GM11168 (cell line): ENCODE results near the gene FAM83E.
"Not testable (repeated sequence)": the region's sequence is repeated elsewhere in the genome, so short reads cannot be mapped to it uniquely, and the experiment has no call there.

ENCODE experiments used
- in situ Hi-C: fragments of 300-500 bp; cut with MboI; formaldehyde crosslinking; loops from one replicate; pipeline ENCODE4 v1.12.0; 2022; ENCODE audit warnings: low sequenced_read_pairs; ENCODE audit not compliant: unreplicated experiment

Gene FAM83E

GRCh38 chr19:48614436-48615230, at the start of gene FAM83E:
Gene FAM83E (minus strand): TSS chr19:48615076. CDS start chr19:48613372, 1,704 bp downstream.
- in situ Hi-C loops, result no loop called here

- in situ Hi-C loops, result no loop called here
Observed at GRCh38 chr19:48664476-48664875, 49.6 kb upstream of the FAM83E start.

GRCh38 chr19:48663667-48664066, 48.8 kb upstream of the FAM83E start:
- in situ Hi-C loops, result no loop called here

GRCh38 chr19:48661711-48662090, 46.8 kb upstream of the FAM83E start:
- in situ Hi-C loops, result no loop called here

GRCh38 chr19:48660852-48661710, 46.2 kb upstream of the FAM83E start:
- in situ Hi-C loops, result no loop called here

- in situ Hi-C loops, result no loop called here
Observed at GRCh38 chr19:48659768-48660167, 44.9 kb upstream of the FAM83E start.

- in situ Hi-C loops, result no loop called here
Observed at GRCh38 chr19:48658483-48658882, 43.6 kb upstream of the FAM83E start.

GRCh38 chr19:48657828-48658227, 43.0 kb upstream of the FAM83E start:
- in situ Hi-C loops, result not testable (repeated sequence)

GRCh38 chr19:48656840-48657474, 42.1 kb upstream of the FAM83E start:
- in situ Hi-C loops, result no loop called here

- in situ Hi-C loops, result no loop called here
Observed at GRCh38 chr19:48654299-48655059, 39.6 kb upstream of the FAM83E start.

GRCh38 chr19:48651683-48652048, 36.8 kb upstream of the FAM83E start:
- in situ Hi-C loops, result no loop called here

GRCh38 chr19:48650974-48651682, 36.3 kb upstream of the FAM83E start:
- in situ Hi-C loops, result no loop called here

GRCh38 chr19:48648134-48648533, 33.3 kb upstream of the FAM83E start:
- in situ Hi-C loops, result no loop called here

GRCh38 chr19:48646722-48647216, 31.9 kb upstream of the FAM83E start:
- in situ Hi-C loops, result no loop called here

- in situ Hi-C loops, result no loop called here
Observed at GRCh38 chr19:48646001-48646721, 31.3 kb upstream of the FAM83E start, which contains the start of gene CA11. Gene CA11 (minus strand): TSS chr19:48646187. CDS start chr19:48645632, 555 bp downstream.

GRCh38 chr19:48645620-48646000, 30.7 kb upstream of the FAM83E start:
- in situ Hi-C loops, result no loop called here

- in situ Hi-C loops, result no loop called here
Observed at GRCh38 chr19:48644839-48645619, 30.2 kb upstream of the FAM83E start.

- in situ Hi-C loops, result no loop called here
Observed at GRCh38 chr19:48644355-48644754, 29.5 kb upstream of the FAM83E start.
